Peyer's patch (tissue), 4 donors: ENCODE measurements around the gene SULT1B1.

Experiments
- CTCF ChIP-seq, 6 experiments: fragments of 450-650 bp in 4 of 6; fragments of 200-600 bp in 2 of 6; sonication (generic) in 1 of 6; IDR thresholded peaks; one replicate each; pipeline ENCODE4 v1.5.1; 2017 to 2019; ENCODE audit warnings: antibody characterized with exemption in 6 of 6, mild to moderate bottlenecking in 3 of 6, moderate library complexity in 1 of 6
- POLR2A ChIP-seq, 2 donors: fragments of 450-650 bp; IDR thresholded peaks; one replicate each; pipeline ENCODE4 v1.5.1; 2017; ENCODE audit warnings: antibody characterized with exemption in 2 of 2, mild to moderate bottlenecking in 2 of 2, moderate library complexity in 2 of 2

DNA sequence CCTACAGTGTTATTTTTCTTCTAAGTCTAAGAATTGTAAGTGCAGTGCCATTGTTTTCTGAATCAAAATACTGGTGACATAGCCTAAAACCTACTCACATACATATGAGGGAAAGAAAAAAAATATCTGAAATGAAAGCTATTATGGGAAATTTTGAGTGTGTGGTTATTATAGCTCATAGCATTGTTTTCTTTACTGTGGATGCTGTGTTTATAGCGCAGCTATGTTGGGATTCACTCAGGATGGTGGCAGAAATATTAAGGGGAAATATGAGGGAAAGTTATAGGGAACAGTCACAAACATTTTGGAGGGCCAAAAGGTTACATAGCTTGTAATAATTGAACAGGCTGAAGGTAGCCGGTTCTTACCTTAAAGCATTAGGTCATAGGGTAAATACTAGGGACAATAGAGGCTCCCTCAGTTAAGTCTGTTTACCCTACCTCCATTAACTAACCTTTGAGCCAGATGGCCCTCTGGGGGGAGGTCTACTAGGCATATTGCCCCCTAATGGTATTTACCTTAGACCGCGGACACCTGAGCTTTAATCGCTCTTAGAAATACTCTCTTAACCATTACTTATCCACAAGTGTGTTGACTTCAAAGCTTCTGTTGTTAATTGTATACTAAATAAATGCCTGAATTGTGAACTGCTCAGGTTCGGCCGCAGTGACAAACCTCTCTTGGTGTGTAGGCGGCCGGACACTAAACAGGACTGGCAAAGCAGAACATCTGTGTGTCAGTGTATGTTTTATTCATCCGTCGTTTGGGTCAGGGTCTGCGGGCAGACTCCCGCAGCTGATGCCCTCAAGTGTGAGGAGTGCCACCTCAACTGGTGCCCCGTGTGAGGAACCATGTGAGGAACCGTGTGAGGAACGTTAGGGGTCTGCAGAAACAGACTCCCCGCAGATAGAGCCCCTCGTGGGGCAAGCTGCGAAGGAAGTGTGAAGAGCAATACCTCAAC lies 21.3 kb upstream of the SULT1B1 start:
- TF ChIP-seq POLR2A (IDR thresholded peaks at IDR 0.05) (no peak), CTCF (IDR thresholded peaks at IDR 0.05) (no peak)
